ENCODE results near the gene ATAT1. TPM values are rescaled to one million over a fixed set of nuclear protein-coding genes. Genes with fewer than 3 reads are reported as not detected.

Gene ATAT1
- total RNA-seq, 1 donor from 2014 or later, result 4.3 TPM

GRCh38 chr6:30612213-30612612 is 14.5 kb upstream of the ATAT1 start:
- no peak for DNase-seq (ENCODE audit: low spot score)
- intact Hi-C loops (cut with DNase I), result no loop called here

GRCh38 chr6:30612687-30613248 is 13.9 kb upstream of the ATAT1 start:
- DNase-seq (ENCODE audit: low spot score), result no peak
- intact Hi-C loops (cut with DNase I), result no loop called here

GRCh38 chr6:30613251-30614043 is 13.2 kb upstream of the ATAT1 start:
- intact Hi-C loops (cut with DNase I), result no loop called here
- no peak for DNase-seq (ENCODE audit: low spot score)

GRCh38 chr6:30614044-30614842 is 12.4 kb upstream of the ATAT1 start:
- no peak for DNase-seq (ENCODE audit: low spot score)
- intact Hi-C loops (cut with DNase I), result no loop called here

- peak; percentile 90 for DNase-seq (ENCODE audit: low spot score)
- intact Hi-C loops (cut with DNase I), result loop anchor here (5.0 kb wide), 3 partner anchors 58 to 927 kb away; partner anchors contain the start of genes DDX39B, GNL1, PPP1R18 and PRR3
Observed at GRCh38 chr6:30614843-30615218, 11.8 kb upstream of the ATAT1 start.

- intact Hi-C loops (cut with DNase I), result loop anchor here (5.0 kb wide), 3 partner anchors 58 to 927 kb away; partner anchors contain the start of genes DDX39B, GNL1, PPP1R18 and PRR3
Observed at GRCh38 chr6:30615219-30615957, 11.3 kb upstream of the ATAT1 start.

GRCh38 chr6:30615958-30616810 is 10.5 kb upstream of the ATAT1 start:
- no peak for DNase-seq (ENCODE audit: low spot score)
- intact Hi-C loops (cut with DNase I), result loop anchor here (5.0 kb wide), 3 partner anchors 59 to 926 kb away; partner anchors contain the start of genes DDX39B, GNL1, PPP1R18 and PRR3

More at GRCh38 chr6:30615219-30615957, 11.3 kb upstream of the ATAT1 start:
- no peak for DNase-seq (ENCODE audit: low spot score)

- peak; percentile 99 for DNase-seq (ENCODE audit: low spot score)
- intact Hi-C loops (cut with DNase I), result loop anchor here (1.0 to 5.0 kb wide), 4 partner anchors 60 to 925 kb away; partner anchors contain the start of genes DDX39B, GNL1, MDC1 and PPP1R18
Observed at GRCh38 chr6:30616811-30617564, 9.7 kb upstream of the ATAT1 start, which contains the start of gene PPP1R10. TSS of gene PPP1R10 (minus strand) at chr6:30617243. CDS start at chr6:30609944, 7,299 bp downstream.

GRCh38 chr6:30617565-30618269 is 9.0 kb upstream of the ATAT1 start, which contains the start of gene MRPS18B:
TSS of gene MRPS18B (plus strand) at chr6:30617840. CDS start at chr6:30617866, 26 bp downstream.
- intact Hi-C loops (cut with DNase I), result loop anchor here (1.0 to 5.0 kb wide), 4 partner anchors 60 to 925 kb away; partner anchors contain the start of genes DDX39B, GNL1, MDC1 and PPP1R18
- peak; percentile 99 for DNase-seq (ENCODE audit: low spot score)

GRCh38 chr6:30618270-30618797 is 8.3 kb upstream of the ATAT1 start:
- no peak for DNase-seq (ENCODE audit: low spot score)
- intact Hi-C loops (cut with DNase I), result loop anchor here (5.0 kb wide), 3 partner anchors 61 to 924 kb away; partner anchors contain the start of genes DDX39B, GNL1, PPP1R18 and PRR3

- no peak for DNase-seq (ENCODE audit: low spot score)
- intact Hi-C loops (cut with DNase I), result loop anchor here (5.0 kb wide), 3 partner anchors 62 to 923 kb away; partner anchors contain the start of genes DDX39B, GNL1, PPP1R18 and PRR3
Observed at GRCh38 chr6:30619561-30619960, 7.1 kb upstream of the ATAT1 start.

GRCh38 chr6:30625511-30625910 is 1.2 kb upstream of the ATAT1 start:
- no peak for DNase-seq (ENCODE audit: low spot score)
- intact Hi-C loops (cut with DNase I), result loop anchor here (5.0 kb wide), 1 partner anchor 47 kb away; the partner anchor contains the start of gene DHX16

- no peak for DNase-seq (ENCODE audit: low spot score)
- intact Hi-C loops (cut with DNase I), result no loop called here
Observed at GRCh38 chr6:30635834-30636233, 9.2 kb downstream of the ATAT1 start.

GRCh38 chr6:30640481-30640880 is 13.8 kb downstream of the ATAT1 start:
- DNase-seq (ENCODE audit: low spot score), result no peak
- intact Hi-C loops (cut with DNase I), result no loop called here

GRCh38 chr6:30641048-30641447 is 14.4 kb downstream of the ATAT1 start:
- intact Hi-C loops (cut with DNase I), result no loop called here
- DNase-seq (ENCODE audit: low spot score), result no peak

- intact Hi-C loops (cut with DNase I), result no loop called here
- no peak for DNase-seq (ENCODE audit: low spot score)
Observed at GRCh38 chr6:30643656-30644055, 17.0 kb downstream of the ATAT1 start.

Measured in cardiac septum (tissue), 1 donor.